ENCODE results near the gene ADRA2B.

GRCh38 chr2:96105994-96106715 is 10.2 kb downstream of the ADRA2B start:
- TF ChIP-seq CTCF (conservative IDR thresholded peaks at IDR 0.05; ENCODE audit: low read depth, low read length), result no peak
- TF ChIP-seq EZH2 (IDR thresholded peaks at IDR 0.05; ENCODE audit: borderline replicate concordance, low read depth, low read length, poor library complexity, severe bottlenecking), result no peak
